HG02970 (cell line): ENCODE measurements around the gene AK9.

Experiments
- ATAC-seq: cut with Tn5 transposase; IDR thresholded peaks from one replicate; pipeline ENCODE4 v1.9.1; 2021; ENCODE audit warnings: mild to moderate bottlenecking, moderate library complexity, moderate number of reproducible peaks; ENCODE audit not compliant: unreplicated experiment, low FRiP score

Gene AK9

DNA sequence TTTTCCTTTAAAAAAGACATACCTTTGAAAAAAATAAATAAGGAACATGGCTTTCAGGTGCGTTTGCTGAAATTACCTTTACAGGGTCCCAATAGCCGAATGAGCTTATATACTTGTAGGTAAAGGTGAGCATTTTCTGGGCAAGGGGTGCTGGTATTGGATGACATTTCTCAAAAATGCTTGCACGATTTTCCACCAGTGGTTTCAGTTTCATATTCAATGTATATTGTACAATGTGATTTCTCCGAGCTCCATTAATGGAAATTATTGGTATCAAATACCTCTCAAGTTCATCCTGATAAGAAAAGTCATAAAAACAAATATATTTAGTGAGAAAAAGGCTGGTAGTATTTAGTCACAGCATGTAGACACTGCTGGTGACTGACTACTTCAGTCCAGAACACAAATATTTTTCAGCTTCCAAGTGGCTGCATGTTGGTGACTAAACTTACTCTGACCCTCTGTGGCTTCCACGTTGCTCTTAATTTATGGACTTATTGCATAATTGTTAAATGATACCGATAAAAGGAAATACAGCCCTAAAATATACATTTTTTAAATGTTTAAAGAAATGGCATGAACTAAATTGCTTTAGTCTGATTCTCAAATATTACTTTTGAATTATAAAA is 175.1 kb downstream of the AK9 start:
- no peak for ATAC-seq

DNA sequence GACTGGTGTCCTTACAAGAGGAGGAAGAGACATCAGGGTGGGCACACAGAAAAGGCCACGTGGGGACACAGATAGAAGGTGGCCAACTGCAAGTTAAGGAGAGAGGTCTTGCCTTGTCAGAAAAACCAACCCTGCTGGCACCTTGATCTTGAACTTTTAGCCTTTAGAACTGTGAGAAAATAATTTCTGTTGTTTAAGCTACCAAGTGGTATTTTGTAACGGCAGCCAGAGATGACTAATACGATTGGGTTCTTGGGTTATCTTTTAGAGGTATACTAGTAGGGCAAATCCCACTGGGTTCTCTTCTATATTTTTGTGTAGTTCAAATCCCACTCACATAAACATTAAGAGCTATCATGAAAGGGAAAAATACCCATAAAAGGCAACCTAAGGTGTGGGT is 176.1 kb downstream of the AK9 start:
- ATAC-seq = no peak

DNA sequence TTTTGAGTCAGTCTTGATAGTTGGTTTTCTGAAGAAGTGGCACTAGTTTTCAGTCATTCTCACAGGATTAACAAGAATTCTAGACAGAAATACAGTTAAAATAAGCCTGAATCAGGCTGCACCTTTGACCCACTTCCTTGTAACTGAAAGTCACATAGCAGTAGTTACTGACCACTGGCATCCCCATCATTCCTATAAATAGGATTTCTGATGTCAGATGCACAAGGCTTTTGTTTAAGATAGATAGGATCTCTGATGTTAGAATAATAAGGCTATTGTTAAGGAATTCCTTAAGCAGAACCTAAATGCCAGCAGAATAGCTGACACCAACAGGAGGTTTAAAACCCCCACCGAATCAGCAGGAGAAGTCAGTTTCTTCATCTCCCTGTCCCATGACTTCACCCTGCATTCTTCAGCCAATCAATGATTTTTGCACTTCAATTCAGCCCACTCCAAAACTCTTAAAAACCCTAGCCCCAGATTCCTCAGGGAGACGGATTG is 177.4 kb downstream of the AK9 start:
- no peak for ATAC-seq

DNA sequence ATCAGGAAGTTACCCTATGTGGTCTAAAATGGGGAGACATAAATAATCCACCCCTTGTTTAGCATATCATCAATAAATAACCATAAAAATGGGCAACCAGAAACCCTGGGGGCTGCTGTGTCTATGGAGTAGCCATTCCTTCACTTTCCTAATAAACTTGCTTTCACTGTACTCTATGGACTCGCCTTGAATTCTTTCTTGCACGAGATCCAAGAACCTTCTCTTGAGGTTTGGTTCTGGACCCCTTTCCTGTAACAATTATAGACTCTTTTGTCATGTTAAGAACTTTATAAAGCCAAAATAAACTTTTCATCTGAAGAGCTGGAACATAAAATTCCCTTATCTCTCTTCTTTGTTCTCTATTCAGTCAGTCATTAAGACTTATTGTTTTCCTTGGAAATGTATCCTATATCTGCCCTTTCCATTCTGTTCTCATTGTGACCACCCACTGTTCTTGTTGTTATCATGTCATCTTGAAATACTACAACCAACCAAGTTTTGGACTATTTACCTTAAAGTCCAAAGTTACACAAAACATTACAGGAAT is 178.7 kb downstream of the AK9 start:
- ATAC-seq = no peak

DNA sequence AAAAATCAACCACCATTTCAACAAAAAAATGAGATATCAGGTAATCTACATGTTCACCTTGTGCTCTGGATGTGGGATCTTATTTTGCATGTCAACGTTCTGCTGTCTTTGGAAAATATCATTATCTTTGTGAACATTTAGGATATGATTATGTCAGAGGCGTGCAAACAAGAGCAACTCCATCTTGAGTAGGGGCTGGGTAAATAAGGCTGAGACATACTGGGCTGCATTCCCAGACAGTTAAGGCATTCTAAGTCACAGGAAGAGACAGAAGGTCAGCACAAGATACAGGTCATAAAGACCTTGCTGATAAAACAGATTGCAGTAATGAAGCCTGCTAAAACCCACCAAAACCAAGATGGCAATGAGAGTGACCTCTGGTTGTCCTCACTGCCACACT is 179.2 kb downstream of the AK9 start:
- ATAC-seq = no peak

DNA sequence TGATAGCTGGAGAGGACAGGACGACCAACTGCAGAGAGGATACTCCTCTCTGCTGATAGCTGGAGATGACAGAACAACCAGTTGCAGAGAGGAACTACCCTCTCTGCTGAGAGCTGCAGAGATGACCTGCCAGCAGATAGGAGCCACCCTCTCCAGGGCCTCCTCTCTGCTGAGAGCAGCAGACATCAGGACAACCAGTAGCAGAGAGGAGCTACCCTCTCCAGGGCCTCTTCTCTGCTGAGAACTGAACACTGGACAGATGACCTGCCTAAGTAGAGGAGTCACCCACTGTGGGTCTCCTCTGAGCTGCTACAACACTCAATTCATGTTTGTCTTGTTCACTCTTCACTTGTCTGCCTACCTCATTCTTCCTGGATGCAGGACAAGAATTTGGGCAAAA is 180.6 kb downstream of the AK9 start:
- no peak for ATAC-seq

DNA sequence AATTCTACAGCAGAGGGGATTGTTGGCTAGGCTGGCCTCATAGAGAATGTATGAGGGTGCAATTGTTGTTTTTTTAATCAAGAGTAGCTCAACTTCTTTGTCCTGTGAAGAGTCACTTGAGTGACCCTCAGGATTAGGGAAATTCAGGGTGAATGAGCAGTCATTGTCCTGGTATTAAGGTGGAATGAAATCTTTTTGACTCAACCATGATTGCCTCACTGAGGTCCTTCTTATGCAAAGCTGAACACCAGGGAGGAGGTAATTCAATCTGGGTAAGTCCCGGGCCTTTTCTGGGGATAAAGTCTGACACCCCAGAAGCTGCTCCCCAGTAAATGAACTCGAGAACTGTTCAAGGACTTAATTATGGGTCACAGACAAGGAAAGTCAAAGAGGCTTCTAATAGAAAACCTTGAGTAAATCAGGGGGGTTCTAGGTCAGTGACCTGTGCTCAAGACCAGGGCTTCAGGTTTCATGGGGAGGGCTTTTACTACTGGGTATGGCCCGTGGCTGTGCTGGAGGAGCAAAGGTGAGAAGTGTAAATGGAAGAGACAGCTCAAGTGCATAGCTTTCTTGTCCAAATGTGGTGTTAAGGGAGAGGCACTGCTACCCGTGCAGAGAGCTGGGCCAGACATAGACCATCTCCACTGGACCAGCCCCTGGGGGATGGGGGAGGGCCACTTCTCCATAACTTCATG is 182.7 kb downstream of the AK9 start:
- ATAC-seq = no peak

DNA sequence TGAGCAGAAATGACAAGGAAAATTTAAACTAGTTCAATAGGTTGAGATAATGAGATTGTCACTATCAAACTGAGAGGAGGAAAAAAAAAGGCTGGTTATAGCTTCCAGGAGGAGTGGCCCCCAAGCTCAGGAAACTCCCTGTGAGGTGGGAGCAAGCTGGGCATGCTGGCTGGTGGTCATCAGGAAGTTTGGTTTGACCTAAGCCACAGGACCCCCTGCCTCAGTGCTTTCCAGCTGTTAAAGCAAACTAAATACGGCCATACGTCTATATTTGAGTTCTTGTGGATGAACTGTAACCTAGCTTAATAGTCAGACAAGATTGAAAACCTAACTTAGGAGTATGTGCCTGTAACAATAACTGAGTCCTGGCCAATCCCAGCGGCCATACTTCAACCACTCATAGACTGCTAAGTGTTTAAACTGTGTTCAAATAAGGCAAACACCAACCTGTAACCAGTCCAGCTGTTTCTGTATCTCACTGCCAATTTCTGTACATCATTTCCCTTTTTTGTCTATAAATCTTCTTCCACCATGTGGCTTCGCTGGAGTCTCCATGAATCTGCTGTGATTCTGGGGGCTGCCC is 183.4 kb downstream of the AK9 start:
- no peak for ATAC-seq

DNA sequence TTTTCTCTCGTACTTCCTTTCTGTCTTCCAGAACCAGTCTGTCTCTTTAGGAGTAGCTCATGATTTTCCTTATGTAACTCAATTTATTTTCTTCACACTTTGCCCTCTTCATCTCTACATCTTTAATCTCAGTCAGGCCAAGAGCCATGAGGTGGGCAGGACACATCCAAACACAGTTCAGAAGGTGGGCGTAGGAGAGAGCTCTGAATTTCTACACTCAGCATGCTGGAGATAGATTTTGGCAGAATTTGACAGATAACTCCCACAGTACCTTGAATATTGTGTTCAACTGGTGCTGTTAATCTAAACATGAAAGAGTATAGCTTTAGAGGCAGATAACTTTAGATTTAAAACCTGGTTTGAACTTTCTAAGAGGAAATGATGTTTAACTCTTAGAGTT is 184.2 kb downstream of the AK9 start:
- no peak for ATAC-seq

DNA sequence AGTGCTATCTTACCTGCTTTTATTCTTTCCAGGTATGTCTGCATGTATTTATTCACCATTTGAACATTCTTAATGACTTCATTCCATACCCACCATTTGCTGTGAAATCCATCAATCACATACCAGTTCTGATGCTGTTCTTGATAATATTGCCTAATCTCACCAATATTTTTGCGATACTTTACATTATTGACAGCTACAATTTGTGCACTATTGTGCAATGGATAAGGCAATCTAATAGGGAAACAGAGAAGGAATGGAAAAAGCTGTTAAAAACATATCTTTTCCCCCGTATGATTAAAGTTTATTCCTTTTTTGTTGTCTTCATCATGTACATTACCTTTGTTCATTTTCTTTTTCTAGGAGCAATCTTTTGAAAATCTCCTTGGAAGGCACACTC is 184.7 kb downstream of the AK9 start:
- ATAC-seq = no peak

DNA sequence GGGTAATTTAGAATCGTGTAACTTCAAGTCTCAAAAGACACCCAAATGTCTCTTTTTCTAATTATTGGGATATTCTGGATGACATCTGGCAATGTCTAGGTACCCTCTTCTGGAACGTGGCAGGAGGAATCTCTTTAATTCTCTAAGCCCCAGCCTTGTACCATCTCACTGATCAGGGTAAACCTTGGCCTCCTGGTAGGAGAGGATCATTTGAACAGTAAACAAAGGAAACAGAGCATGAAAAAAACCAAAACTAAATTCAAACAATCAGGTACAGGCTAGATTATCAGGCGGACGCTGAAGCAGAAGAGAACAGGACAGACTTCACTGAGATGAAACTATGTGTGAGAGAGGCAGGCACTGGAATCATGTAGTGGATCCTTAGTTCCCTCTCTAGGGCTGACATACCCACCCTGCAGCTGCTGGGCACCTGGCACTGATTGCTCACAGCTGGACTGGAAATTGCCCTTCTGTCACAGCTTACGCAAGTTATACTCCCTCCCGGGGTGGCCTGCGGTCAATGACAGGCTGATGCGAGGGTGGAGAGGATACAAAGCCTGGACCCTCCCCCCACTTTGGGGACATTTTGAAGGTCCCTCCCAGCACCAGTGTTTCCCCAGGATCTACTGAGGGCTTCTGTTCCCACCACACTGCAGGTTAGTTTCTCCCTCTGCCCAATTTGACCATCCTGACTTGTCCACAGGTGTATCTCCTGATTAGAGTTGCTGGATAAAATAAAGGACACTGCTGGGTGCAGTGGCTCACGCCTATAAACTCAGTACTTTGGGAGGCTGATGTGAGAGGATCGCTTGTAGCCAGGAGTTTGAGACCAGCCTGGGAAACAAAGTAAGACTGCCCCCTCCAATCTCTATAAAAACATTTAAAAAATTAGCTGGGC is 187.4 kb downstream of the AK9 start:
- no peak for ATAC-seq

DNA sequence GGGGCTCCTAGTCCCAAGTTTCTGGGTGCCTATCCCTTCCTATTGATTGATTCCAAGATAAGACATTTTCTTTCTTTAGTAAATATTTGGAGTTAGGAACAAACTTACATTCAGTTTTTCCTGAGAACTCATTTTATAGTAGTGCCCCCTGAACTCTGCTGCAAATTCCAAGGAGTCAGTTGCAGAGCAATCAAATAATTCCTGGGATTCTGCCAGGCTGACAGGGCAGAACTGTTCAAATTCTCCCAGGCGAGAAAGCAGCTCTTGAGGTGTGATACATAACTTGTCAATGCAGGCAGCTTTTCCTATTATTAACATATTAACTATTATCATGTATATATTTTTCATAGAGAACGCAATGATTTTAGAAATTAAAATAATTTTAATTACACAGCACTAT is 192.1 kb downstream of the AK9 start:
- ATAC-seq = no peak

DNA sequence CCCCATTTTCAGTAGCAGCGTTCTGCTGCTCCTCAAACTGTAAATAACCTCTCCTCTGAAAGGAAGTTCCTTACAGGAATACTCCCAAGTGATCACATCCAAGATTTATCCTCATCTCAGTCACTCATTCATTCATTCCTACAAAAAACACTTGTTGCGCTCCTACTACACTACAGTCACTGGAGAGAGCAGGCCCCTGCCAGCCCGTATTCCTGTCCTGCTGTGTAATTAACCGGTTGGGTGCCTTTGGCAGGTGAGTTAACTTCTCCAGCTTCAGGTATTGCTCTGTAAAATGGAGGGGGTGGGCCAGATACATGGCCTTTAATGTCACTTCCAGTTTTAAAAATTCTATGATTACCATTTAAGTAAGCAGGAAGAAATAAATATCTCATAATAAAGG is 192.9 kb downstream of the AK9 start:
- no peak for ATAC-seq

DNA sequence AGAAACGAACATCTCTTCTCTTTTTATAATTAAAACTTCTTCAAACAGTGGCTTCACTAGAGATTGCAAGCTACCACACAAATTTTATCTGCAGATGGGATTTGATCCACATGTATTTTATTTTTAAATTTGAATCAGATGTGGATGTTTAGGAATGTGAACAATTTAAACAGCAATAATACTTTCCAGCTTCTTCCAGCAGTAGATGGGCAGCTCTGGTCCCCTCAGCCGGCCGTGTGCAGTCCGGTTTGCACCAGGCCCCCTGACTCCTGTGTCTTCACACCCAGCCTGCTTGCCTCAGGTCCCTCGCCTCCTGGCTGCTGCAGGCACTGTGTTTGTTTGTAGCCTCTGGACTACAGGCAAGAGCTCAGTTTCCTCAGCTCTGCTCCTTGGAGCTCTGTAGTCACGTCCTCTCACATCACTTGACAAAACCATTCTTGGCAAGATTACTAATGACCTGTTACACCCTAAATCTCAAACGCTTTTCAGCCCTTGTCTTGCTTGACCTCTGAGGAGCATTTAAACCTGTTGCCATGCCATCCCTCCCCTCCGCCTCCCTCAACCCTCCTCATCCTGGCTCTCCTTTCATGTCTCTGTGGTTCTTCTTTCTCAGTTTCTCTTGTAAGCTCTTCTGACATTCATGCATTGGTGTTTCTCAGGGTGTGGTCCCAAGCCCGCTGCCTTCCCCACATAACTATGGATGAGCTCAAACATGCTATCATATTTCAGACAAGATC is 194.8 kb downstream of the AK9 start:
- ATAC-seq = no peak

DNA sequence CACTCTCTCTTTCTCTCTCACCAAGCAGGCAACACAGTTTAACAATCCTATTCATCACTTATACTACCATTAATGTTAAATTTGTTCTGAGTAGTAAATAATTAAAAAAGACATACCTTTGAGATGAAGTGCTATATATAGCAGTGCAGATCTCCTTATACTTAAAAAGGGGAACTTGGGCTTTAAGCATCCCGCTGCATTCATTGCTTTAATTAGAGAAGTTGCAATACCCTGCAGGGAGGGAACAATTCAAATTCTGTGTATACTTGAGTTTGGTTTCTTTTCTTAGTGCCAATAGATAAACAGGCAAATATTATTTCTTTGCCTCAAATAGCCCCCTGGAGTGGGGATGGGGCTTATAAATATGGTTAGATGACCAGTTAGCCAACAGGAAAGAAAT is 197.1 kb downstream of the AK9 start:
- no peak for ATAC-seq

DNA sequence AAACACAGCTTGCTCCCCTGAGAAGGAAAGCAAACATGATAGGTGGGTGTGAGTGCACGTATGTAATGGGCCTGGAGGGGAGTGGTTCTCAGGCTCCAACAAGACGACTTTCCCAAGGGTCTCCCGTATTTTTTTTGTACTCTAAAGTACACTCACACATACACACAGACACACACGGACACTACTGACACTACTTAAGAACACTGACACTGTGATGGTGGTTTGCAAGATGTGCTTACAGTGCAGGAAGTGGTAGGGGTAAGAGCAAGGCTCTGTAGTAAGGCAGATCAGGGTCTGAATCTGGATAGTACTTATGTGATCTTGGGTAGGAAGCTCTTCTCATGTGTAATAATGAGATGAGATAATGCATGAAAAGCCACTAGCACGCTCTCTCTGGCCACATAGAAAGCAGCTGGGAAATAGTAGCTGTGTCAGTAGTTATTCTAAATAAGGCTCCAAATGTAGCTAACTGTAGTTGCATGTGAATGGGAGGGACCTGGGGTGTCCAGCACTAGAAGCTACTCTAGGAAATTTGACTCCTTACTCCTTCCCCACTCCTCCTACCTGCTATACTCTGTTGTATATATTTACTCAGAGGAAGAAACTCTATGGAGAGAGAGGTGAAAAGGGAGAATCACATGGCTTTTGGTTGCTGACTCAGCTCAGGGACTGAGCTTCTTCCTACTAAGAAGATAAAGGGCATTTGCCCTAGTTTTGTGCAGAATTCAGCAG is 199.6 kb downstream of the AK9 start:
- no peak for ATAC-seq

DNA sequence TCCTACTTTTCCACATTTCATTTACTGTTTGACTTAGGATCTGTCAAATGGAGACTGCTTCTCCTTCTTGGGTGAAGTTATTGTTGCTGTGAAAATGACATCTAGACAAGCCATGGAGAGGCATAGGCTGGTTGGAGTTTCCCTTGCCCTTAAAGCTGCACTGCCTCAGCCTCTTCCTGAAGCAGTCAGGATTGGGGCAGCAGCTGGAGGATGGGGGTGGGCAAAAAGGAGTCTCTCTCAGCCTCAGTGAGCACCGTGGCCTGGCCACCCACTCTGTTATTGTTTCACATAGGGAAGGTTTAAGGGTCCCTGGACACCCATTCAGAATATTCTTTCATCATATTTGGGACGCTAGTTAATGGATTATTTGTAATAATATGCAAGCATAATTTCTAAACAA is 200.3 kb downstream of the AK9 start:
- no peak for ATAC-seq

DNA sequence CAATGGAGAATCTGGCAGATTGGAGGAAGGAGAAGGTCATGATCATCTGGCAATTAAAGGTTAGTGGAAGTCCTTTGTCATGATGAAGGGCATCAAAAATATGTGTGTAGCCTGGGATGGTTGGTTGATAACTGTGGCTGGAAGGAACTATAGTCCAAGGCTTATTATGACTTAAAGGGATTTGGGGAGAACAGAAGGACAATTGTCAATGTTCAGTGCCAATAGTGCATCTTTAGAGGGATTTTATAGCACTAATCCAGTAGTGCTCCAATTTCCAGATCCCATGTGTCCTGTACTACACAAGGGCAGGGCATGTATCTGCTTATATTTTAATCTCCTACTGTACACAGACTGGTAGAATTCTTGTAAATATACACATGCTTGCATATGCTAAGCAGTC is 203.0 kb downstream of the AK9 start:
- no peak for ATAC-seq

DNA sequence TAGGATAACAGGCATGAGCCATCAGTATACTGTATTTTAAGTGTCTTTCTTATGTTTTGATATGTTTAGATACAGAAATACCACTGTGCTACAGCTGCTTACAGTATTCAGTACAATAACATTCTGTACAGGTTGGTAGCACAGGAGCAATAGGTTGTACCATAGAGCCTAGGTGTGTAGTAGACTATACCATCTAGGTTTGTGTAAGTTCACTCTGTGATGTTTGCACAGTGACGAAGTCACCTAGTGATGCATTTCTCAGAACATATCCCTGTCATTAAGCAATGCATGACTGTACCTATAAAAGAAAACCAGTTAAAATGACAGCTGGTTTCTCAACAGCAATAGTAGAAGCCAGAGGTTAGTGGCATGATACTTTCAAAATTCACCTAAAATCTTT is 204.9 kb downstream of the AK9 start:
- no peak for ATAC-seq
